OCI-LY1 (cell line): Measurements from ENCODE around the gene CLIC6.

Source experiments
- H2AFZ ChIP-seq: fragments of 200-600 bp; sonication (generic), shearing (Covaris generic); 2 replicates; pipeline ENCODE4 v1.6.0; 2014; ENCODE audit warnings: antibody characterized with exemption, mild to moderate bottlenecking, low read length
- H3F3A ChIP-seq: fragments of 200-600 bp; sonication (generic), shearing (Covaris generic); 2 replicates; pipeline ENCODE4 v1.6.0; 2014; ENCODE audit warnings: mild to moderate bottlenecking, antibody characterized with exemption, low read length, moderate library complexity; ENCODE audit not compliant: insufficient read depth
- H3K27ac ChIP-seq: fragments of 200-600 bp; sonication (generic); 2 replicates; pipeline ENCODE4 v1.5.1; 2014; ENCODE audit warnings: low read length, mixed run types, mild to moderate bottlenecking, low read depth; ENCODE audit not compliant: poor library complexity, severe bottlenecking
- H3K27me3 ChIP-seq: fragments of 200-600 bp; sonication (generic); 2 replicates; pipeline ENCODE4 v1.6.0; 2014; ENCODE audit warnings: antibody characterized with exemption, mild to moderate bottlenecking, low read length, moderate library complexity; ENCODE audit not compliant: insufficient read depth
- H3K36me3 ChIP-seq: fragments of 200-600 bp; sonication (generic); 2 replicates; pipeline ENCODE4 v1.6.1; 2014; ENCODE audit warnings: mild to moderate bottlenecking, antibody characterized with exemption, low read length, moderate library complexity, mixed read lengths; ENCODE audit not compliant: insufficient read depth
- H3K4me1 ChIP-seq: fragments of 200-600 bp; sonication (generic); 2 replicates; pipeline ENCODE4 v1.5.1; 2014; ENCODE audit warnings: mild to moderate bottlenecking, low read length, moderate library complexity; ENCODE audit not compliant: insufficient read depth, severe bottlenecking
- H3K4me2 ChIP-seq: fragments of 200-600 bp; sonication (generic), shearing (Covaris generic); 2 replicates; pipeline ENCODE4 v1.6.1; 2014; ENCODE audit warnings: low read length
- H3K4me3 ChIP-seq: fragments of 200-600 bp; sonication (generic); 2 replicates; pipeline ENCODE4 v1.5.1; 2014; ENCODE audit warnings: low read length, low read depth, mild to moderate bottlenecking, mixed read lengths; ENCODE audit not compliant: poor library complexity, severe bottlenecking
- H3K79me2 ChIP-seq: fragments of 200-600 bp; shearing (Covaris generic); 2 replicates; pipeline ENCODE4 v1.6.1; 2016; ENCODE audit warnings: mixed run types, low read length, mixed read lengths; ENCODE audit not compliant: insufficient read depth
- H3K9ac ChIP-seq: fragments of 200-600 bp; sonication (generic), shearing (Covaris generic); 2 replicates; pipeline ENCODE4 v1.6.1; 2014; ENCODE audit warnings: mild to moderate bottlenecking, low read length, mixed read lengths
- H3K9me2 ChIP-seq: fragments of 200-600 bp; sonication (generic), shearing (Covaris generic); 2 replicates; pipeline ENCODE4 v1.6.1; 2014; ENCODE audit warnings: low read depth, mild to moderate bottlenecking, low read length, mixed read lengths
- H3K9me3 ChIP-seq: fragments of 200-600 bp; shearing (Covaris generic); 2 replicates; pipeline ENCODE4 v1.6.1; 2014; ENCODE audit warnings: low read length, mixed read lengths
- H4K20me1 ChIP-seq: fragments of 200-600 bp; sonication (generic), shearing (Covaris generic); 2 replicates; pipeline ENCODE4 v1.6.0; 2016; ENCODE audit warnings: mild to moderate bottlenecking, low read length; ENCODE audit not compliant: insufficient read depth
- CTCF ChIP-seq: fragments of 200-600 bp; sonication (generic), shearing (Covaris generic); IDR thresholded peaks from 2 replicates; pipeline ENCODE4 v1.5.1; 2017; ENCODE audit warnings: mild to moderate bottlenecking, antibody characterized with exemption, low read length, moderate library complexity, mixed read lengths
- EZH2 ChIP-seq: fragments of 200-600 bp; sonication (generic), shearing (Covaris generic); IDR thresholded peaks from 2 replicates; pipeline ENCODE4 v1.8.0; 2017; ENCODE audit warnings: borderline replicate concordance, mixed run types, mild to moderate bottlenecking, antibody characterized with exemption, low read length, moderate library complexity, mixed read lengths

CLIC6 gene

GRCh38 chr21:34630536-34631143 lies 38.2 kb upstream of the CLIC6 start:
- H3K27me3 ChIP-seq, result 0 out of 2 replicates have a peak, but pooled peaks cover 4% of the 10 kb centered on the region
- H3K36me3 ChIP-seq, result no peaks in the 10 kb centered on the region
- TF ChIP-seq CTCF (peak; percentile 83), EZH2 (no peak)
- no peak overlapping the region for H3K4me2 ChIP-seq
- H3K9me3 ChIP-seq, result no peaks in the 10 kb centered on the region
- peaks cover 4% of the 10 kb centered on the region for H3K4me1 ChIP-seq
- no peaks in the 10 kb centered on the region for H4K20me1 ChIP-seq
- H3K4me3 ChIP-seq, result no peak overlapping the region
- no peak overlapping the region for H3K27ac ChIP-seq
- H2AFZ ChIP-seq, result no peak overlapping the region
- no peaks in the 10 kb centered on the region for H3F3A ChIP-seq
- no peak overlapping the region for H3K9ac ChIP-seq
- no peaks in the 10 kb centered on the region for H3K79me2 ChIP-seq
- no peaks in the 10 kb centered on the region for H3K9me2 ChIP-seq

- Histone ChIP-seq H3K4me2 (no peak overlapping the region), H2AFZ (no peak overlapping the region)
Observed at GRCh38 chr21:34632498-34632897, 36.3 kb upstream of the CLIC6 start.

GRCh38 chr21:34635307-34635706 lies 33.5 kb upstream of the CLIC6 start:
- no peaks in the 10 kb centered on the region for H3K36me3 ChIP-seq
- H3K9ac ChIP-seq, result no peak overlapping the region
- H3K79me2 ChIP-seq, result no peaks in the 10 kb centered on the region
- no peak overlapping the region for H3K27ac ChIP-seq
- peak; percentile 68 for TF ChIP-seq CTCF
- TF ChIP-seq EZH2, result no peak
- H3K9me2 ChIP-seq, result no peaks in the 10 kb centered on the region
- H3F3A ChIP-seq, result no peaks in the 10 kb centered on the region
- no peaks in the 10 kb centered on the region for H4K20me1 ChIP-seq
- no peaks in the 10 kb centered on the region for H3K27me3 ChIP-seq
- H3K4me3 ChIP-seq, result no peak overlapping the region
- H3K9me3 ChIP-seq, result no peaks in the 10 kb centered on the region
- H3K4me1 ChIP-seq, result peaks cover 7% of the 10 kb centered on the region
- no peak overlapping the region for H3K4me2 ChIP-seq
- no peak overlapping the region for H2AFZ ChIP-seq

More at GRCh38 chr21:34632498-34632897, 36.3 kb upstream of the CLIC6 start:
- no peaks in the 10 kb centered on the region for H3K9me3 ChIP-seq
- H3K36me3 ChIP-seq, result no peaks in the 10 kb centered on the region
- no peaks in the 10 kb centered on the region for H3F3A ChIP-seq
- H3K4me1 ChIP-seq, result peaks cover 4% of the 10 kb centered on the region
- no peak overlapping the region for H3K4me3 ChIP-seq
- no peaks in the 10 kb centered on the region for H4K20me1 ChIP-seq
- no peaks in the 10 kb centered on the region for H3K27me3 ChIP-seq
- no peak overlapping the region for H3K27ac ChIP-seq
- H3K79me2 ChIP-seq, result no peaks in the 10 kb centered on the region
- TF ChIP-seq EZH2, result no peak
- no peak for TF ChIP-seq CTCF
- no peaks in the 10 kb centered on the region for H3K9me2 ChIP-seq
- H3K9ac ChIP-seq, result no peak overlapping the region
